Endothelial cell of umbilical vein (primary cell): ENCODE data around the gene CHMP3. TPM values are rescaled to one million over a fixed set of nuclear protein-coding genes. Genes with fewer than 3 reads are reported as not detected.

Experiments
- BruUV-seq: library from RNA; stranded (reverse); fragments of 400-500 nt; replicated peaks from 2 replicates; lab custom pipeline; 2021; lab: Mats Ljungman, UMichigan
- CTCF ChIA-PET: fragments of 300-600, 350-600 bp; sonication (Branson Sonifier 250); formaldehyde crosslinking; loops from one replicate; lab custom pipeline; 2021; ENCODE audit warnings: antibody characterized with exemption, inconsistent platforms; lab: Charles Lee
- POLR2A ChIA-PET: fragments of 300-600, 350-600 bp; sonication (Branson Sonifier 250); formaldehyde crosslinking; loops from one replicate; lab custom pipeline; 2021; ENCODE audit warnings: antibody characterized with exemption, inconsistent platforms; lab: Charles Lee
- DNase-seq: peaks from one replicate; pipeline ENCODE4 v3.0.0-alpha.2; 2011; ENCODE audit warnings: low read depth, low spot score
- FAIRE-seq: peaks from 2 replicates; lab custom pipeline; 2011; peaks lifted over from hg19 to GRCh38; lab: Jason Lieb, UNC
- H2AFZ ChIP-seq: 2 replicates; pipeline ENCODE4 v1.6.0; 2012; ENCODE audit warnings: low read depth, low read length, control low read depth, inconsistent platforms
- H3K27ac ChIP-seq: 2 replicates; pipeline ENCODE4 v1.5.1; 2011; ENCODE audit warnings: low read depth, mild to moderate bottlenecking, control low read depth, low read length, moderate library complexity; ENCODE audit not compliant: insufficient read depth
- H3K27me3 ChIP-seq, 2 experiments: 2 replicates each; pipeline versions ENCODE4 v1.6.0 to v1.6.1; 2011; ENCODE audit warnings: low read length in 2 of 2, mixed read lengths in 1 of 2; ENCODE audit not compliant: control insufficient read depth in 2 of 2, insufficient read depth in 2 of 2
- H3K36me3 ChIP-seq, 2 experiments: 2 replicates in 1 of 2; 3 replicates in 1 of 2; pipeline ENCODE4 v1.5.1; 2011; ENCODE audit warnings: low read length in 2 of 2, mild to moderate bottlenecking in 1 of 2, moderate library complexity in 1 of 2; ENCODE audit not compliant: control insufficient read depth in 2 of 2, insufficient read depth in 2 of 2; ENCODE audit errors: extremely low read depth in 1 of 2
- H3K4me1 ChIP-seq: 3 replicates; pipeline ENCODE4 v1.5.1; 2011; ENCODE audit warnings: mild to moderate bottlenecking, low read length; ENCODE audit not compliant: control insufficient read depth, insufficient read depth; ENCODE audit errors: extremely low read depth
- H3K4me2 ChIP-seq: 2 replicates; pipeline ENCODE4 v1.6.1; 2011; ENCODE audit warnings: low read length, control low read depth, mixed read lengths; ENCODE audit not compliant: insufficient read depth
- H3K4me3 ChIP-seq, 3 experiments: fragments of 200-600 bp in 1 of 3; sonication (generic), shearing (Covaris generic) in 1 of 3; replicated peaks in 1 of 3; 2 replicates each; pipeline ENCODE4 v1.5.1; 2011 to 2016; ENCODE audit warnings: control low read depth in 3 of 3, low read length in 3 of 3, mild to moderate bottlenecking in 2 of 3, inconsistent platforms in 1 of 3, low read depth in 1 of 3, moderate library complexity in 1 of 3; ENCODE audit not compliant: insufficient read depth in 1 of 3
- H3K79me2 ChIP-seq: 2 replicates; pipeline ENCODE4 v1.6.0; 2012; ENCODE audit warnings: low read length, inconsistent platforms; ENCODE audit not compliant: control insufficient read depth, insufficient read depth
- H3K9ac ChIP-seq: replicated peaks from 2 replicates; pipeline ENCODE3; 2011; ENCODE audit warnings: low read length, control low read depth; ENCODE audit not compliant: insufficient read depth; ENCODE audit errors: extremely low read depth
- H3K9me1 ChIP-seq: replicated peaks from 3 replicates; pipeline ENCODE4 v1.6.0; 2011; ENCODE audit warnings: mild to moderate bottlenecking, low read length; ENCODE audit not compliant: control insufficient read depth, insufficient read depth; ENCODE audit errors: extremely low read depth
- H3K9me3 ChIP-seq: replicated peaks from 2 replicates; pipeline ENCODE4 v1.5.1; 2012; ENCODE audit warnings: low read length, inconsistent platforms; ENCODE audit not compliant: control insufficient read depth, insufficient read depth
- H4K20me1 ChIP-seq: replicated peaks from 2 replicates; pipeline ENCODE3; 2011; ENCODE audit warnings: mild to moderate bottlenecking, low read length; ENCODE audit not compliant: control insufficient read depth, insufficient read depth; ENCODE audit errors: extremely low read depth
- CTCF ChIP-seq, 2 donors: IDR thresholded peaks; 1 replicate in 1 of 2; 2 replicates in 1 of 2; pipeline ENCODE4 v1.5.1; 2011; ENCODE audit warnings: low read length in 2 of 2, mild to moderate bottlenecking in 2 of 2, moderate library complexity in 2 of 2, control low read depth in 1 of 2, inconsistent platforms in 1 of 2, low read depth in 1 of 2; ENCODE audit not compliant: insufficient read depth in 1 of 2; ENCODE audit errors: extremely low read depth in 1 of 2
- EZH2 ChIP-seq: IDR thresholded peaks from 2 replicates; pipeline ENCODE4 v1.6.1; 2012; ENCODE audit warnings: borderline replicate concordance, low read depth, mild to moderate bottlenecking, moderate library complexity, low read length, inconsistent platforms; ENCODE audit not compliant: severe bottlenecking
- FOS ChIP-seq: IDR thresholded peaks from 2 replicates; pipeline ENCODE4 v1.6.1; 2011; ENCODE audit warnings: mild to moderate bottlenecking, low read length, moderate library complexity, borderline replicate concordance; ENCODE audit not compliant: insufficient read depth
- GATA2 ChIP-seq: IDR thresholded peaks from 2 replicates; pipeline ENCODE4 v1.7.0; 2011; ENCODE audit warnings: low read depth, mild to moderate bottlenecking, moderate library complexity, mixed read lengths, low read length; ENCODE audit not compliant: insufficient read length, insufficient read depth
- JUN ChIP-seq: IDR thresholded peaks from 2 replicates; pipeline ENCODE4 v1.6.1; 2011; ENCODE audit warnings: borderline replicate concordance, low read depth; ENCODE audit not compliant: insufficient read length, insufficient read depth
- MAX ChIP-seq: IDR thresholded peaks from 2 replicates; pipeline ENCODE4 v1.6.1; 2011; ENCODE audit not compliant: insufficient read depth, insufficient read length
- MYC ChIP-seq: IDR thresholded peaks from one replicate; pipeline ENCODE4 v1.6.1; 2011; ENCODE audit warnings: mild to moderate bottlenecking, low read depth, low read length
- POLR2A ChIP-seq: IDR thresholded peaks from 2 replicates; pipeline ENCODE4 v1.6.1; 2012; ENCODE audit warnings: low read depth, mild to moderate bottlenecking, control low read depth, low read length
- POLR2AphosphoS5 ChIP-seq: IDR thresholded peaks from 2 replicates; pipeline ENCODE4 v1.6.1; 2012; ENCODE audit warnings: low read depth, mild to moderate bottlenecking, control low read depth, low read length, moderate library complexity; ENCODE audit not compliant: insufficient read depth
- dilution Hi-C: fragments of 300-500 bp; cut with MboI; formaldehyde crosslinking; loops from one replicate; pipeline ENCODE4 v1.15.0; 2019; ENCODE audit warnings: low sequenced_read_pairs; ENCODE audit not compliant: extremely low pct_ligation_motif_present
- intact Hi-C: fragments of 100-400 bp; cut with micrococcal nuclease; formaldehyde crosslinking; loops from one replicate; pipeline ENCODE4 v1.10.0; 2022
- polyA plus RNA-seq, 4 experiments: library from polyadenylated mRNA; depleted of rRNA in 3 of 4; stranded (reverse) in 3 of 4; unstranded in 1 of 4; fragments of >200 nt; gene quantifications; 2 replicates each; pipeline versions ENCODE4 v1.2.1 to v1.2.3, GENCODE V29; 2011 to 2012; ENCODE audit warnings: missing spikeins in 1 of 4
- total RNA-seq: library from RNA; stranded (reverse); gene quantifications from 2 replicates; pipeline ENCODE4 v1.2.3, GENCODE V29; 2021

The CHMP3 gene
- total and polyA plus RNA-seq, 2 donors (not counting 3 experiments of a cell fraction or from before 2014, with no cell fraction given): 48.1 to 92.2 TPM

GRCh38 chr2:86491088-86491487 is 72.2 kb downstream of the CHMP3 start:
- no peak for TF ChIP-seq FOS
- H3K9me1 ChIP-seq: no peaks in the 10 kb centered on the region
- no peak overlapping the region for H3K4me2 ChIP-seq
- no peaks in the 10 kb centered on the region for H3K79me2 ChIP-seq
- H3K4me1 ChIP-seq: no peaks in the 10 kb centered on the region
- H3K27ac ChIP-seq: no peak overlapping the region
- CTCF ChIA-PET: interaction anchor here (1.1 to 1.6 kb wide), 3 partner anchors 12 to 127 kb away, joined by 3 read pairs; no protein-coding TSS in a partner anchor
- H4K20me1 ChIP-seq: no peaks in the 10 kb centered on the region
- POLR2A ChIA-PET: no interaction called here
- intact Hi-C loops: no loop called here
- no peak for FAIRE-seq
- no peak for DNase-seq
- H3K9ac ChIP-seq: no peak overlapping the region
- no peak overlapping the region for H3K4me3 ChIP-seq
- no peak overlapping the region for H2AFZ ChIP-seq
- H3K36me3 ChIP-seq: peaks cover 10 to 24% of the 10 kb centered on the region in 2 experiments
- H3K27me3 ChIP-seq: no peaks in the 10 kb centered on the region
- H3K9me3 ChIP-seq: no peaks in the 10 kb centered on the region
- dilution Hi-C loops: no loop called here
- no TSS peak for BruUV-seq

GRCh38 chr2:86490245-86490644 is 73.0 kb downstream of the CHMP3 start:
- peaks cover 13 to 24% of the 10 kb centered on the region in 2 experiments for H3K36me3 ChIP-seq
- dilution Hi-C loops (no loop called here), intact Hi-C loops (no loop called here)
- FAIRE-seq (no peak), DNase-seq (no peak)
- no peaks in the 10 kb centered on the region for H3K79me2 ChIP-seq
- BruUV-seq: no TSS peak
- H3K4me2 ChIP-seq: no peak overlapping the region
- H3K4me3 ChIP-seq: no peak overlapping the region
- H2AFZ ChIP-seq: no peak overlapping the region
- no peaks in the 10 kb centered on the region for H3K27me3 ChIP-seq
- H4K20me1 ChIP-seq: no peaks in the 10 kb centered on the region
- CTCF ChIA-PET: interaction anchor here (1.6 kb wide), 1 partner anchor 15 kb away, joined by 3 read pairs; no protein-coding TSS in a partner anchor
- H3K9ac ChIP-seq: no peak overlapping the region
- no peak overlapping the region for H3K27ac ChIP-seq
- H3K4me1 ChIP-seq: no peaks in the 10 kb centered on the region
- no peaks in the 10 kb centered on the region for H3K9me3 ChIP-seq
- H3K9me1 ChIP-seq: no peaks in the 10 kb centered on the region
- TF ChIP-seq POLR2AphosphoS5: no peak
- no peak for TF ChIP-seq EZH2
- no peak for TF ChIP-seq GATA2
- TF ChIP-seq FOS: no peak
- no peak for TF ChIP-seq POLR2A
- no peak for TF ChIP-seq CTCF (IDR thresholded peaks at IDR 0.05; ENCODE audit: extremely low read depth in 1 of 2, insufficient read depth in 1 of 2, low read depth in 1 of 2, low read length in 2 of 2)
- TF ChIP-seq MYC: no peak
- no peak for TF ChIP-seq MAX
- no peak for TF ChIP-seq JUN
- POLR2A ChIA-PET: no interaction called here
